Retinal pigment epithelial cell (primary cell): ENCODE results near the gene NFRKB.

Source experiments
- DNase-seq: peaks from one replicate; pipeline ENCODE4 v3.0.0-alpha.2; 2010; ENCODE audit warnings: low read depth
- H3K4me3 ChIP-seq: 2 replicates; pipeline ENCODE4 v1.5.1; 2011; ENCODE audit warnings: mild to moderate bottlenecking, low read length, control low read depth, moderate library complexity
- CTCF ChIP-seq: conservative IDR thresholded peaks from 2 replicates; pipeline ENCODE4 v1.5.1; 2011; ENCODE audit warnings: low read depth, low read length, control low read depth, inconsistent platforms

NFRKB gene

GRCh38 chr11:129895126-129896041, at the start of gene NFRKB:
Gene NFRKB, minus strand, starts transcription at chr11:129895578. Its CDS starts 2,729 bp downstream, at chr11:129892849.
- no peak for TF ChIP-seq CTCF
- peak within 1 kb of the TSS; percentile 82 for H3K4me3 ChIP-seq
- DNase-seq: no peak

- no peak for DNase-seq
- H3K4me3 ChIP-seq: no peak overlapping the region
- no peak for TF ChIP-seq CTCF
These were observed 49.3 kb upstream of the NFRKB start for GRCh38 chr11:129944696-129945095.

GRCh38 chr11:129943036-129943435, 47.7 kb upstream of the NFRKB start:
- no peak for DNase-seq
- no peak overlapping the region for H3K4me3 ChIP-seq
- no peak for TF ChIP-seq CTCF

- no peak overlapping the region for H3K4me3 ChIP-seq
- no peak for DNase-seq
- TF ChIP-seq CTCF: no peak
These were observed 44.1 kb upstream of the NFRKB start for GRCh38 chr11:129939510-129939909.

- no peak for DNase-seq
- no peak for TF ChIP-seq CTCF
- H3K4me3 ChIP-seq: no peak overlapping the region
These were observed 43.4 kb upstream of the NFRKB start for GRCh38 chr11:129938764-129939163.

- no peak overlapping the region for H3K4me3 ChIP-seq
- no peak for DNase-seq
- TF ChIP-seq CTCF: no peak
These were observed 42.3 kb upstream of the NFRKB start for GRCh38 chr11:129937592-129938238.
